Fibroblast of pulmonary artery (primary cell): ENCODE results near the gene NKD2.

Source experiments
- DNase-seq: peaks from one replicate; pipeline ENCODE4 v3.0.0-alpha.2; 2010; ENCODE audit warnings: low read depth
- H3K4me3 ChIP-seq: replicated peaks from 2 replicates; pipeline ENCODE4 v1.5.1; 2011; ENCODE audit warnings: low read depth, mild to moderate bottlenecking, control low read depth, low read length, moderate library complexity
- TF ChIP-seq, protein P1 (sequence below): IDR thresholded peaks from 2 replicates; pipeline ENCODE4 v1.5.1; 2011; ENCODE audit warnings: mild to moderate bottlenecking, control low read depth, low read length, inconsistent platforms; ENCODE audit errors: missing control alignments

Gene NKD2

DNA sequence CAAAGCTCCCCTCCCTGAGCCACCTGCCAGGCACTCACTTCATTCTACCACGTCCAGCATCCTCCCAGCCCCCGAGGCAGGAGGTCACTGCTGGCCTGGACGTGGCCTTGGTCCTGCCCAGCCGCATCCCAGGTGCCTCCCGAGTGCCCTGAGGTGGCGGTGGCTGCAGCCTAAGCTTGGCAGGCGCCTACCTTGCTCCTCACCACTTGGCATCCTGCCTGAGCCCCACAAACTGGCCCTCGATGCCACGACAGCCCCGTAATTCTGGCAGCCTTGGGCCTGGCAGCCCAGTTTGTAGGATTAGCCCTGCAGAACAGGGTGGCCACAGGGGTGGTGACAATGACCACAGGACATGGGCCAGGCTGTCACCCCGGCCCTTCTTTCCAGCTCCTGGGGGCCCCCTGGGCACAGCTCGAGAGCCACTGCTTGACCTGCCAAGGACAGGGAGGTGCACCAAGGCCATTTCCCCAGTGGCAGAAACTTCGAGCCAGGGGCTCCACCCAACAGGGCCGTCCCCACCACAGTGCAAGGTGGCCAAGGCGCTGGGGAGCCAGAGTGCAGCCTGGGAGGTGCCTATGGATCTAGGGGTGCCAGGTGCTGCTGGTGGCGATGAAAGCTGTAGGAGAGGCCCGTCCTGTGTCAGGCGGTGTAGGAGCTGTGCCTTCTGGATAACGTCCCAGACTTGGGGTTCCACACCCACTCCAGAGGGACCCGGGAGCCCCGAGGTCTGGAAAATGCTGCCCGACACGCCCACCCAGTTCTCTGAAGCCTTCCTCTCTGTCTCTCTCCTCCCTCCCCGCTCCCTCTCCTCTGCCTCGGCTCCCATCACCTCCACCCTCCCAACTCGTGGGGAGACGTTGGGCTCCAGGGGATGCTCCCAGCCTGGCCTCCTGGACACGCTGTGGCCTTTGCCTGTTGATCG, 18.4 kb downstream of the NKD2 start:
- TF ChIP-seq, protein P1, sequence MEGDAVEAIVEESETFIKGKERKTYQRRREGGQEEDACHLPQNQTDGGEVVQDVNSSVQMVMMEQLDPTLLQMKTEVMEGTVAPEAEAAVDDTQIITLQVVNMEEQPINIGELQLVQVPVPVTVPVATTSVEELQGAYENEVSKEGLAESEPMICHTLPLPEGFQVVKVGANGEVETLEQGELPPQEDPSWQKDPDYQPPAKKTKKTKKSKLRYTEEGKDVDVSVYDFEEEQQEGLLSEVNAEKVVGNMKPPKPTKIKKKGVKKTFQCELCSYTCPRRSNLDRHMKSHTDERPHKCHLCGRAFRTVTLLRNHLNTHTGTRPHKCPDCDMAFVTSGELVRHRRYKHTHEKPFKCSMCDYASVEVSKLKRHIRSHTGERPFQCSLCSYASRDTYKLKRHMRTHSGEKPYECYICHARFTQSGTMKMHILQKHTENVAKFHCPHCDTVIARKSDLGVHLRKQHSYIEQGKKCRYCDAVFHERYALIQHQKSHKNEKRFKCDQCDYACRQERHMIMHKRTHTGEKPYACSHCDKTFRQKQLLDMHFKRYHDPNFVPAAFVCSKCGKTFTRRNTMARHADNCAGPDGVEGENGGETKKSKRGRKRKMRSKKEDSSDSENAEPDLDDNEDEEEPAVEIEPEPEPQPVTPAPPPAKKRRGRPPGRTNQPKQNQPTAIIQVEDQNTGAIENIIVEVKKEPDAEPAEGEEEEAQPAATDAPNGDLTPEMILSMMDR, result no peak
- no peak overlapping the region for H3K4me3 ChIP-seq
- DNase-seq, result no peak

DNA sequence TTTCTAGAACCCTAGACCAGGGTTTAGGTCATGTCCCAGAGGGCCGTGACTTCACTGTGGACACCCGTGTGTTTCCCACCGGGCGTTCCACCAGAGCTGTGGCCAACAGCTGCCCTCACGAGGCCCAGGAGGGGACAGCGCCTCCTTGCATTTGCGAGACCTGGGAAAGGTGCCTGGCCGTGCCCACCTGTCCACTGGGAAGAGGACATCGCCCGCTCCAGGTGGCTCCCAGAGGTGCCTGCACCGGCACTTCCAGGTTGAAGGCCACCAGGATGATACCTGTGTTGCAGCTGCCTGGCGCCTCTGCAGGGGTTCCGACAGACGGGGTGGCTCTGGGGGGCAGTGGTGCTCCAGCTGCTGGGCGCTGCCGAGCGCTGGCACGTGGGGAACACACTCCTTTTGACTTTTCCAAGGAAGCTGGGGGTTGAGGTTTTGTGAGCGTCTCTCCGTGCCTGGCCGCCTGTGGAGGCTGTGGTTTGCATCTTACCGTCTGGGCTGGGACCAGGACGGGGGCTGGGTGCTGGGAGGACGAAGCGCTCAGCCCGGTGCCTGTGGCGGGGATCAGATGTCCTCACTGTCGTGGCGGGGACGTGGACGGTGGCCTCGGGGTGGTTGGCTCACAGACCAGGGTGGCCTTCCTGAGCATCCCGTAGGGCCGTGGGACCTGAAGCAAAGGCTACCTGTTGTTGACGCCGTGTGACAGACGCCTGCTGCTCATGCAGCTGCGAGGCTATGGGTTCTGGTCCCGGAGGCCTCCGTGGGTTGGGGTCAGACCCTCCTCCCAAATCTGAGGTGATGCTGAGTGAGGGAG, 19.2 kb downstream of the NKD2 start:
- TF ChIP-seq, protein P1, result no peak
- no peak overlapping the region for H3K4me3 ChIP-seq
- DNase-seq, result no peak

DNA sequence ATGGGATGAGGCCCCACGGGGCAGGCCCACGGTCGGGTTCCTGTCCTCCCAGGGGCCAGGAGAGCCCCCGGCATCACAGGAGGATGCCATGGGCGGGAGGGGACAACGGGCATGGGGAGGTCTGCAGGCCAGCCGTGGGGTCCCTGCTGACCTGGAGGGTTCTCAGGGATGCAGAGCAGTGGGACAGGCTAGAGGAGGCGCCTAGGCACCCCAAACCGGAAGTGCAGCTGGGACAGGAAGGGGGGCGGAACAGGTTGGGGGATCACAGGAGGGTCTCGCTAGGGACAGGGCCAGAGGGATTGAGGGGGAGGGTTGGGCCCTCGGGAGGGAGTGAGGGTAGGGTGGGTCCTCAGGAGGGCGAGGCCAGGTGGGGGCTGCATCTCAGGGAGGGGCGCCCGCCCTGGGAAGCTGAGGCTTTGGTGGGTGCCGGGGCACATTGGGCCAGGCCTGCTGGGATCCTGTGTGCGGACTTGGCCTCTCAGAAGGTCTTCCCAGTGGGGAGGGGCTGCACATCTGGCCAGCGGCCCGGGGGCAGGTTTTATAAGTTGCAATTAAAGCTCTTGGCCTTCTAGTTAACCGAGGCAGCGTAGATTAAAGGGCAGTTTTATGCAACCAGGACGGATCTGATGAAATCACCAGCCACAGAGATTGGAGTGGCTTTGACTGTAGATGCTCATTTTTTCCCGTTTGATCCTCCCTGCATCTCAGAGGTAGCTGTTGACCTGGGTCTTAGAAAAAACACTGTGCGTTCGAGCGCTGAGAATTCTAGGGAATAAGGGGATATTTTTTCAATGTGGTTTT, 20.1 kb downstream of the NKD2 start:
- TF ChIP-seq, protein P1, result no peak

DNA sequence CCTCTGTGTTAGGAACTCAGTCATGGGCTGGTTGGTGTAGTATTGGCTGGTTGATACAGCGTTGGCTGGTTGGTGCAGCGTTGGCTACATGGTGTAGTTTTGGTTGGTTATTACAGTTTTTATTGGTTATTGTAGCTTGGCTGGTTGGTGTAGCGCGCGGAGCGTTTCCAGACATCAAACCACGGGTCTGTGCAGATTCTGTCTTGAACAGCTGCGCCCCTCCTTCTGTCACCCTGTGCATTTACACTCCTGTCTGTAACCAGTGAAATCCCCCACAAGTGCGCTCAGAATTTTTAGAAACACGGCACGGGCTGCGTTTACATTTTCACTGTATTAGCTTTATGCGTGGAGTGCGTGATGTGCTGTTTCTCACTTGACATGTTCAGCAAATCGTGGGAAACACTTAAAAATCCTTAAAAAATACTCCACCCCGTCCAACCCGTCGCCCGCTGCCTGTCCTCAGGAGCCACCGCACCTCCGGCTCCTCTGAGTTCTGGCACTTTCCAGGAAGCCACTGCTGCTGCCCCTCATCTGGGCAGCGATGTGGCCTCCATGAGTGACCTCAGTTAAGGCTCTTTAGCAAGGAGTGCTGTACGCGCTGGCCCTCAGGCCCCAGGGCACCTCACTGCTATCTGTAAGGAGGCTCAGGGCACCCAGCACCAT, 20.8 kb downstream of the NKD2 start:
- H3K4me3 ChIP-seq, result no peak overlapping the region
- DNase-seq, result no peak
- TF ChIP-seq, protein P1, result no peak

More for the DNA sequence above, 20.1 kb downstream of the NKD2 start:
- no peak overlapping the region for H3K4me3 ChIP-seq
- DNase-seq, result no peak

DNA sequence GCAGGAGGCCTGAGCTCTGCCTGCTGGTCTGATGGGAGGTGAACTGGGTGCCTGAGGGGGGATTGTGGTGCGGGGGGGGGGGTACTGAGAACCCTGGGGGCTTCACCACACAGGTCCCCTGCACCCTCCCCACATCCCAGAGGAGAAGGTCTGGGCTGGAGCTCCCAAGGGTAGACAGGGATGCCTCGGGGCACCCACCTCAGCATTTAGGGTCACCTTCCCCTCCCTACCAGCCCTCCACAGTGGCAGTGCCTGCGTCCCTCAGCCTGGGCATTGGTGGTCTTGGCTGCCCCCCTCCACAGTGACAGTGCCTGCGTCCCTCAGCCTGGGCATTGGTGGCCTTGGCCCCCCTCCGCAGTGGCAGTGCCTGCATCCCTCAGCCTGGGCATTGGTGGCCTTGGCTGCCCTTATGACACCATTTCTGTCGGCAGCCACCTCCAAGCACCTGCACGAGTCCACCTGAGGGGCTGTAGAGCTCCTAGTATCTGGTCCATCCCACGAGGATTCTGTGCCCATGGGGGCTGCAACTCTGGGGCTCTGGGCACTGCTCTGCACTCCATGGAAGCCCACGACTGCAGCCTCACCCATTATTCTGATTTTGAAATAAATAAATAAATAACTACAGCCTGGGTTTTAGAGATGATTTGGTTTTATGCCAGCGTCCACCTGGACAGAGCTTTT, 21.5 kb downstream of the NKD2 start:
- no peak for DNase-seq
- no peak overlapping the region for H3K4me3 ChIP-seq
- TF ChIP-seq, protein P1, result no peak
